SK-N-DZ (cell line): ENCODE data around the gene ZNF608.

Experiments used
- DNase-seq: peaks from one replicate; pipeline ENCODE4 v3.0.0-alpha.2; 2015; ENCODE audit warnings: low spot score

ZNF608 gene

DNA sequence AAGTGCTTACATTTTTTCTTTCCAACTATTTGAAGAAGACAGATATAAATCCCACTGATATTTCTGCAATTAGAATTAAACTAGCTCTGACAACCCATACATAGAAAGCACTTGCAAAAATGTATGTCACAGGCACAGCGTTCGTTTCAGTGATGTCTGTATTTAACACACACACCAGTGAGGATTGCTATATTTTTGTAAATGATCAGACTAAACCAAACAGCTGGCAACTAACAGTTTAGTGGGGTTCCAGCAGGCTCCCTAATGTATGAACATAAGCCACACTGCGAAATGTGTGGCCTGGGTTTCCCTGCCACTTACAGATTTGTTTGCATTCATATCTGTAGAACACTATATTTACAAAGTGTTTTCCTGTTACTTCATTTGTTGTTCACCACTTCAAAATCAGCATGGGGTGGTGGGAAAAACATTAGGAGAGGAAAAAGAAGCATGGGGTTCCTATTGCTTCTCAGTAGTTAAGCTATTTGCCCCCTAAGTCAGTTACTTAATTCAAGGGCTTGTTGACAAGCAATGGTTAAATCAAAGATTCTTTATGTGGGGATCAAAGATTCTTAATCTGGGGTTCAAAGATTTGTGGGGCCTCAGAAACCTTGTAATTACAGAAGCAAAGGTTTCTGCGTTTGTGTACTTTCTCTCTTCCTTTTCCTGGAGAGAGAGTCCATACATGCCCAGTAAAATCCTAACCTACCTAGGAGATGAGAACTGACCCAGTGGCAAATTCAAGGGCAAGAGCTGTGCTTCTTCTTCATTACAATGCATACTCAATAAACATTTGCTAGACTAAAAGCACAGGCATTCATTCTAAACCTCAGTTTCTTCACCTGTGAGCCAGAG is 27.1 kb downstream of the ZNF608 start:
- DNase-seq: no peak

DNA sequence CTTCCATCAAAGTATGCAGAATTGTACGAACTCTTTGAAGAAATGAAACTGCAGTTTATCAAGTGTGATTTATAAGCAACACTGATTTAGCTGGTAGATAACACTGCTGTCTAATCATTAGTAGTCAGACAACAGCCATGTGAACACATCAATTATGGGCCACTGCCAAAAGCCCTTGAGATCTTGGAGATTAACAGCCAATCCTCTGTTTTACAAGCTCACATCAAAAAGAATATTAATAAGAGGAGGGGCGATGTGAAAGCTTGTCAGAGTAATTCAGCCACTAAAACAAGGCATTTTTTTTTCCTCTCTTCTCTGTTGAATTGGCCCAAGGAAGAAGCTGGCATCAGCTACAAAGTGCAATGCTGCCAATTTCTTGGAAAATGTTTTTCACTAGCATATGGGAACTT is 28.1 kb downstream of the ZNF608 start:
- DNase-seq: peak; percentile 32

DNA sequence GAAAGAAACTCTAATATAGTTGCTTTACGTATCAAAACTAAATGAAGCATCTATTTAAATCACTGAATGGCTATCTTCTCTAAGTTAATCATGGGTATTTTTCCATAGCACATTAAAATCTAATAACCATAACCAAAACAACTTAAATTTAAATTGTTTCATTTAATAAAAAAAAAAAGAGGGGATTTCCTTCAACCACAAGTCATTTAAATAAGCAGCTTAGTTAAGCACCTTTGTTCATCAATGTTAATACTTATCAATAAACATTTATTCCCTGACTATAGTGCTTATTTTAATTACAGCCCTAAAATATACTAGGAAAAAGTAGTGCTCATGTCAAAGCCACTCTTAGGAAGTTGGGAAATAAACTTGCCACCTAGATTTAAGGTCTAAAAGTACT is 30.3 kb downstream of the ZNF608 start:
- DNase-seq: no peak

DNA sequence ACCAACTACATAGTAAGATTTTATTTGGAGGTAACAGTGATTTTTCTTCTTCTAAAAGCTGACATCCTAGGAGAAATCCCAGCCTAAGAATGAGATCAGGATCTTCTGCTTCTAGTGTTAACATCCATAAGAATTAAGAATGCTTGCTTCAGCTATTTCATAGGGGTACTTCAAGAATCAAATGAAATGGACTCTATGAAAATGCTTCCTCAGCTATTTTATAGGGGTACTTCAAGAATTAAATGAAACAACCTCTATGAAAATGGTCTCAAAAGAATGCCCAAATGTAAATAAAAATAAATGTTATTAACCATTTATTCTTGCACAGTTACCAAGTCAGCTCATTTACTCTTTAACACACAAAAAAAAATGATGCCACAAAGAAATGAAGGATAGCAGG is 31.5 kb downstream of the ZNF608 start:
- DNase-seq: no peak

DNA sequence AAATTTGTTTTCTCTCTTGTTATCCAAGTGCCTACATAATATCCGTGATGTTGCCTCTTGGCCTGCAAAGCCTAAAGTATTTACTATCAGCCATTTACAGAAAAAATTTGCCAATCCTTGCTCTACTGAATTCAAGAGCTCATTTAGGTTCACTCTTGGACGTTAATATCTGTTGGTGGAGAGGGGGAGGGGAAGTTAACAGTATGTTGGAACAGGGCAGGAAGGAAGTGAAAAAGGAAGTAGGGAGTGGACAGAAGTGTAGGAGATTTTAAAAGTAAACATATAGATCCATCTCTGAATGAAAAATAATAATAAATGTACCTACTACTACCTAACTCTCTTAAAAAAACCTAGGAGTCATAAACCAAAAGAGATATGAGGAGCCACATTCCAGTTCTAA is 32.8 kb downstream of the ZNF608 start:
- no peak for DNase-seq

DNA sequence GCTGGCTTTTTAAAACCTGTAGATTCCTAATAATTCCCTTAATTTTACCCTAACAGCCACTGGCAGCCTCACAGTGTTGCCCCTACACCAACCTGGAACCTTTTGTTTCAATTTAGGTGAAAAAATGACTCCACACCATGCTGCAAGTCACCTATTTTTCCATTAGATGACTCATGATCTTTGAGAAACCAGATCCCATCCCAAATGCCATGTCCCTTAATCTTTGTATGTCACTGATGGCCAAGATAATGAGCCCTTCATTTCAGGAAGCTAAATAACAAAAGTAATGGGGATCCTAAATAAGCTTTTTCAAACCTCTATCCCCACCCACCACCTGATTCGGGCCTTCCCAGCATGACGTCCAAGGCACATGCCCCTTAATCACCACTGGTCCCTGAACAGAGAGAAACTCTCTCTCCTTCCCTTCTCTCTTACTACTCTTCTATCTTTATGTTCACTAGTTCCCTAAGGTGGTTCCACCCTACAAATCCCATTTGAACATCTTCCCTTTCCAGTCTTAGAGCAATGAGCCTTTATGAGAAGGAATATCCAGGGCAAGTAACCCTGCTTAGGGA is 33.6 kb downstream of the ZNF608 start:
- no peak for DNase-seq

DNA sequence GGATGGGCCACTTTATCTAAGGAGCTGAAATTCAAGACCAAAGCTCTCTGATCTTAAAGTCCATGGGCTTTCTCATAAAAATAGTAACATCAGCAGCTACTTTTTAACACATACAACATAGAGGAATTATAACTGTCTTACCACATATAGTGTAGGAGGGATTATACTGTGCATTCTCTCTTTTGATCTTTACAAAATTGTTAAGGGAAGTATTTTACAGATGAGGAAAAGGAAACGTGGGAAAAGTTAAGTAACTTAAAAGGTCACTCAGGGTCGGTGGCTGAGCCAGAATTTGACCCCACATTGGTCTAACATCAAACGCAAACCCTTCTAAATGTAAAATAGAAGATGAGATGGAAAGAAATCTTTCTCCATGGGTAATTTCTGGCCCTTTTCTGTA is 38.4 kb downstream of the ZNF608 start:
- DNase-seq: no peak

DNA sequence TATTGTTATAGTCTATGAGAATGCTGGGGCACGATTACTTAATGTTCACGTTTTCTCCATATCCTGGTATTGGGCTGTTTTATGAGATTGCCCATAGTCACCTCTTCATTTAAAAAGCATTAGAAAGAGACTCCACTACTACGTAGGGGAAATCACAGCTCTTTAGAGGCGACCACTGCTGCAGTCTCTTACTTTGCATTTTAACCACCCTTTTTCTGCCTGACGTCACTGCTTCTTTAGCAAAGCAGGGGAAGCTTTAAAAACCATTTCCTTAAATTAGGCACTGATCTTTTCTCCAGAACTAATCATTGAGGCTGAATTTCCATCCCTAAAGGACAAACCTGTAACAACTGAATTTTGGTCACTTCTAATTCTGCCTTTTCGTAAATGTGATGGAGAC is 38.9 kb downstream of the ZNF608 start:
- DNase-seq: no peak

DNA sequence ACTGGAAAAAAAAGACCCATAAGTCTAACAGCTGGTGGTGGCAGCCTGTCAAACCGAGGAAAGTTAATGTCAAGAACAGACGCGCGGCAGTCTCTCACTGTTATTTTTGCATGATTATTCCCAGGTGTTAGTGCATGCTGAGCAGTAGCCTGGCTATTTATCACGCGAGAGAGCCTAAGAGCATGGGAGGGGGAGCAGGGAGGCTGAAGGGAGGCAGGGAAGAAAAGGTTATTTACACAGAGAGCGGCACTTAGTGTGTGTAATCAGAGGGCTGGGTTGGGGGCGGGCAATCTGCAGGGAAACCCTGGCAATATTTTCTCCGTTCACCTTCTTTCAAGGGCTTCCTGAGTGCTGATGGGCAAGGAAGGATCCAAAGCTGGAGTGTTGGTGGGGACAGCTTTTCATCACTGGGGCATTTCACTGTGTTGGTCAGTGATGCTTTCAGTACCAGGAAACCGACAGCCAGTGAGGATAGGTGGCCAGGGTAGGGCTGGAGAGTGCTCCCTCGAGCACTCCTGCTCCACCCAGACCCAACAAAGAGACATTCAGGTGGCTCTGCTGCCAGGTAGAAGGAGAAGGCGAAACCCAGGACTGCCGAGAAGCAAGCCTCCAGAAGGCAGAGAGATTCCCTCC is 39.6 kb downstream of the ZNF608 start:
- DNase-seq: peak; percentile 73

DNA sequence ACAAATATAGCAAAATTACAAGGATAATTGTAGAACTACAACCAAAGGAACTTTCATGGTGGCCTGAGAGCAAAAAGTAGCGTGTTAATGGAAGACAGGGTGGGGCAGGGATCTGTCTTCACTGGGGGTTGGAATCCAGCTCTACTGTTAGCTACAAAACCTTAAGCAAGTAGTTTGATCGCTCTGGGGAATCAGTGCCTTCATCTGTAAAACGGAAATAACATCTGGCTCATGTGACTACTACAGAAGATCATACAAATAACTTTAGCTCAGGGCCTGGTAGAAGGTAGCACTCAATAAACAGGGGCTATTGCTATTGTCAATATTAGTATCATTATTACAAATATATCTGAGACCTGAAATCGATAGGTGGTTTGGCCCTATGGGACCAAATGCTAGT is 40.4 kb downstream of the ZNF608 start:
- DNase-seq: no peak

DNA sequence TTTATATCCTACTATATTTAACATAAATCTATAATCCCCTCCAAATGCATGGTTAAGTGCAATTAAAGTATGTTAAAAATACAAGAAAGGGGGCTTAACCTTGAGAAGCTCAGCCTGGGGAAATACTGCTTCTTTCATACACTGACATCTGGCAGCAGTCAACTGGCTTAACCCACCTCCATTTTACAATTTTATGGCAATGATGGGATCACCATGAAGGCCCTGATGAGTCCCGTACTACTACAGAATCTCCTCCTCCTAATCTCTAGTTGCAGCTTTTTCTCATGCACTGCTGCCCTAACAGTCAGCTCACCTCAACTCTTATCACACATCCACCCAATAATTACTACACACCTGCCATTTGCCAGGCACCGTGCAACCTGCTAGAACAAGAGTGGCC is 40.9 kb downstream of the ZNF608 start:
- no peak for DNase-seq

DNA sequence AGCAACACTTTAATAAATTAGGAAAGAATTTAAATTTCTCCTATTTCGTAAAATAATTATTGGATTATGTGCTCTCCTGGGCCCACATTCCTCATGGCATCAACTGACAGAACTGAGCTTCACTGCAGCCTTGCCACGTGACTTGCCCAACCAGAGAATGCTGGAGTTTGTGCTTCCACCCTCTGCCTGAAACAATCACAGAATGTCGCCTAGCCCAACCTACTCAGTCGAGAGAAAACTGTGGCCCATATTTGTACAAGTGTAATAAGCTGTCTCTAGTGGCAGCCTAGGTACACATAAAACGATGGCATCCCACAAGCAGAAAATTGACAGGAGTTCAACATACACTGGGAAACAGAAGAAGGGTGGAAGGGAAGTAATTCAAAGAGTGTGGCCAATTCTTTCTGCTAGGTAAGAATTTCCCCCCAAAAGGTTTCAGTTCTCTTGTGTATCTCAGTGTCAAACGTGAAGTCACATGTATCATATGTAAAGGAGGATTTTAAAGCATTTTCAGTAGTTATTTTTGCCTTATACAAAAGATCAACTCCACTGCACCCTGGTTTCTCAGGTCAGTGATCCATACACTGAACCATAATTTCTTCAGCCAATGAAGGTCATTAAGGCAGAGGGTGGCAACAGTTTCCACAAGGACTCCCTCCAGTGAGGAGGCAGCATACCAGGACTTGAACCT is 41.7 kb downstream of the ZNF608 start:
- DNase-seq: no peak

DNA sequence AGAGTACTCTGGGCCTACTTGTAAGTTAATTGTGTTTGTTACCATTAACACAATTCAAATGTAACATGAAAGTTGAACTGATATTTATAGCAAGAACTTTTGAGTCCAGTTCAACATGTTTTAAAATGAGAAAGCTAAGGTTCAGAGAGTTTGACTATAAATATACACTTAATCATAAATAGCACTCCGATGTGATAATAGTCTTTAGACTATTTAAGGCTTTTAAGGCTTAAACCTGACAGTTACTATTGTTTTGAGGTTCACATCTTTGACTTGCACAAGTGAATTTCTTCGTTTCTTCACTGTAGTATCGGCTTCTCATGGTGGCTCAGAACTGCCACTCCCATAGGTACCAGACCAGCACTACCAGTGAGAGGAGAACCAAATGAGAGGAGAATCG is 42.4 kb downstream of the ZNF608 start:
- DNase-seq: no peak

DNA sequence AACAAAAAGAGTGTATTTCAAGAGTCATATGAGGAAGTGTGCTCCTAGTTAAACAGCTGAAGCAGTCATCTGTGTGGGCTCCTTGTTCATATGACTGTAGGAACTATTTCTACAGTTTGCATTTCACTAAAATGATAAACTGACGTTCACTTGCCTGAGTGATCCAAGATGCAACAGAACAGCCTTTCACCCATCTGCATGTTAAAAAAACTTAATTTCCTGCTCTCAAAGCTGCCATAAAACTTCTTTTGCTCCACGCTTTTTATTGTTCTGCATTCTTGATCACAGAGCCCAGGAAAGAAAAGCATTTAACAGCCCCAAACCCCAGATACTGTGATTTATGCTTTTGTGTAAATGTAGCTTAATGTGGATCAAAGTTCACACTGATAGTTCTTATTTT is 43.9 kb downstream of the ZNF608 start:
- no peak for DNase-seq

DNA sequence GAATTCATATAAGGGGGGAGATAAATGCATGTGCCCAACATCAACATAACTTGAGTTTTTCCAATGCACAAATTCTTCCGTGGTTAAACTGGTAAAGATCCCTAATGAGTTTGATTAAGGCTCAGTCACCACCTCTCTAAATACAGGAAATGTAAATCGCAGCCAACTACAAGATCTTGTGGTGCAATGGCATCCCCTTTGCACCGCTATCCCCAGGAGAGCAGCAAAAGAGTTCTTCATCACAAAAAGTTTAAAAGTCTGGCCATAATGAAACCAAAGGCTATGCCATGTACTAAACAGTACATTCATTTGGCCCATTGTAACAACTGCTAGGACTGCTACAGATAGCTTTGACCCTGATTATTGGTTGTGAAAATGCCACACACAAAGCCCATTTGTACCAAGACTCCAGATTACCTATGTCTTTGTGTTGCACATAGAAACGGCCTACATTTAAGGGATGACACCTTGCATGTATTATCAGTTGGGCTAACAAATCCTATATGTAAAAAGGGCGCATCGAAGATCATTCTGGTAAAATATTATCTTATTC is 44.5 kb downstream of the ZNF608 start:
- DNase-seq: no peak

DNA sequence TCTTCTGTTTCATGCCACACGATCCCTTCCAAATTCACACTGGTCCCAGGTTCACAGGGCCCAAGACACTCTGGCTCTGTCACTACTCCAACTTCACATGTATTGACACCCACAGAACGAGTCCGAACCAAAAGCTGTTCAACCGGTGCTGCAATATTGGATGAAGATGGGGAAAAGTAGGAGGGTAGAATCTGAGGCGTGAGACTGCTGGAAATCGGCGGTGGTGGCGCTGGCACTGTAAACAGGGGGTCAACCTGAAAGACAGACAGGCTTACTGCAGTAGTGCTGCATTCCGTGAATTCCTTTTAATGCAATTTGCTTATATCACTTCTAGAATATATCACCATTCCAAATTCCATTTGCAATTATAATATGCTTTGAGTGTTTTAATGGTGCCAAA is 45.4 kb downstream of the ZNF608 start:
- no peak for DNase-seq

DNA sequence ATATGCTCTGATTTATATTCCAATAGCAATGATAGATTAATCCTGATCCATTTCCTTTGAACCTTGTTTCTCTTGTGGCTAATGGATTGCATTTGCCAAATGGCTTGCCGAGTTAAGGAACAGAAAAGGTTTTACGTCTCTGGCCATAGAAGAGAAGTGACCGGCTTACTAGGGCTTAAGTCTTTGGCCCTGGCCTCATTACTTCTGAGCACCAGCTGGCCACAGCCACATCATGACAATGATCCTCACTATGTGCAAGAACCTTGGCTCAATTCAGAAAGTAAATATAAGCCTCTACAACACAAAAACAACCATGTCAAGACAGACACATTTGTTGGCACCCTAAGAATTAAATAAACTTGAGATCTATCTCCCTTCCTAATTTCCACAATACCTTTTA is 46.1 kb downstream of the ZNF608 start:
- no peak for DNase-seq

DNA sequence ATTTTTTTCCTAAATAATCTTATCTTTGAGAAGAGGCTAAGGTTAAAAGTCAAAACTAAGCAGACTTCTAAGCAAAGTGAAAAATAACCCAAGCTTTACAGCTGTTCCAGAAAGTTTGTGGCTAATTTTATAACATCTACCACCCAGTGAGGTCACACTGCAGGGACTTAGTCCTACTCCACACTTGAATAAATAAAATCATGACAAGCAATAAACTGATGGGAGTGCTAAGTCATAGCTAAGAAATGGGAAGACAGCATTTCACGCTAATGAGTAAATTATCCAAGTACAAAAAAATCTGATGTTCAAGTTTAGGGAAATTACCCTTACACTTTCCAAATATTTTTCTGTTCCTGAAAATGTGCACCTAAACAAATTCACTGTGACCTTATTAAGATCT is 47.7 kb downstream of the ZNF608 start:
- no peak for DNase-seq

DNA sequence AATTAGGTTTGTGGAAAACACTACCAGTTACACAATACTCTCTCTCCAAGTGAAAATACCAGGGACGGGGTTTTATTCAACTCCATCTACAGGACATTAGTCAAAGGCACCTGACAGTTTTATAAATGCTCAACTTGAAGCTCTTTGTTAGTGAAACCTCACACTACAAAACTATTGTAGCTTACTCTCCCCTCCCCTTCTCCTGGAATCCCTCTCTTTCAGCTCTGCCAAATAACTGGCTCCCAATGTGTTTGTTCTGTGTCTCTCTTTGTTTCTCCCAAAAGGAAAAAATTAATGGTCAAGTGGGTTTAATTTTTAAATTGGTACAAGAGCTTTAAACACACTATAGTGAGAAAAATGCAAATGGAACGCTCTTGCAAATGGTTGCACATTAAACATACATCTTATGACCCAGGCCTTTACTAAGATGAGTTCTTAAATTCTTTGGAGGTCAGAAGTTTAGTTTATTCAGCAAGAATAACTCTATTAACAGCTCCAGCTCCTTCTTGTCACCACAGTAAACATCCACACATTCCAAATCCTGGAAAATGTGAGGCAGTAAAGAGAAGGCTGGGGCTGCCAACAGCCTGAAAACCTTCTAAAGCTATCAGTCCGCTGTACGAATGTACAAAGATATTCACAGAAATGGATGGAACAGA is 48.4 kb downstream of the ZNF608 start:
- DNase-seq: no peak

DNA sequence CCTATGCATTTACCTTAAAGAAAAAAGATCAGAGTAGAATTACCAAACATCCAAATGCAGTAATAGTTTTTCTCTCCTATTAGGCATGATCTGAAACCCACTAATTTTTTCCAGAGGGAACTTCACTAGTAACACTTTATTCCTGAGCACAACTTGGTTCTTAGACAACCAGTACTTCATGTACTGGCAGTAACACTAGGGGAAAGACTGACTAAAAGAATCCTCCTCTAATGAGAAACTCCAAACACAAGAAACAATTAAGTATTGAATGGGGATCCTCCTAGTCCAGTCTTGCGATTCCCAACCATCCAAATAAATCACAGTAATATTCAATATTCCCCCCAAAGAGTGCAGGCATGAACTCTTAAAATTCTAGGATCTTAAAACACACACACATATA is 48.9 kb downstream of the ZNF608 start:
- no peak for DNase-seq

DNA sequence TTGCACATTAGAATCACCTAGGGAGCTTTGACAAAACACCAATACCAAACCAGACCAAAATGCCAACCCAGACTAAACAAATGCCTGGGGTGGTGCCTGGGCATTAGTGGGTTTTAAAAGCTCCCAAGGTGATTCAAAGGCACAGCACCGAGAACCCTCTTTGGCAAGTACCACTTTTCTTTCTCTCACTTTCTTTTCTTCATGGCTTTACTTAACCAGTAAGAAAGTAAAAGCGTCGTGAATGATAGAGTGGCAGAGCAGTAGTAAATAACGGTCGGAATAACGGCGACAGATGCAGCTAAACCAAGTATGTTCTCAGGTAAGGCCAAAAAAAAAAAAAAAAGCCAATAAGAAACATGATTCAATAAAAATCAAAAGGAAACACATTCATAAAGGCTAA is 49.5 kb downstream of the ZNF608 start:
- no peak for DNase-seq
